ENCODE results near the gene TNKS1BP1. TPM values are rescaled to one million over a fixed set of nuclear protein-coding genes. Genes with fewer than 3 reads are reported as not detected.
A peak's percentile ranks its signal among the peaks of the same experiment; 100 is the strongest.

The TNKS1BP1 gene
- total RNA-seq, 4 donors from 2014 or later = 93.9 to 215 (median 124) TPM

- TF ChIP-seq EP300 (IDR thresholded peaks at IDR 0.05) (no peak), POLR2AphosphoS5 (IDR thresholded peaks at IDR 0.05) (no peak), POLR2A (IDR thresholded peaks at IDR 0.05; ENCODE audit: low read depth) (no peak), CTCF (IDR thresholded peaks at IDR 0.05) (no peak)
- Histone ChIP-seq H3K27me3 (no peaks in the 10 kb centered on the region), H3K4me1 (peaks cover 0 to 17% (median 9%) of the 10 kb centered on the region in 4 donors), H3K27ac (replicated peaks in 1 of 4) (no peak overlapping the region), H3K9me3 (no peaks in the 10 kb centered on the region), H3K36me3 (no peaks in the 10 kb centered on the region), H3K4me3 (no peak overlapping the region)
- DNase-seq (ENCODE audit: extremely low spot score) = no peak
- 65% methylated on average over 11 of the region's 11 CpGs for WGBS
- intact Hi-C loops (cut with DNase I) = loop anchor here (10.0 kb wide), 2 partner anchors 112 to 302 kb away; partner anchors contain the start of gene YPEL4
Measured at GRCh38 chr11:57342702-57343101, 17.9 kb upstream of the TNKS1BP1 start.

GRCh38 chr11:57341250-57341808 is 16.6 kb upstream of the TNKS1BP1 start:
- intact Hi-C loops (cut with DNase I) = loop anchor here (10.0 kb wide), 2 partner anchors 113 to 303 kb away; partner anchors contain the start of gene YPEL4

GRCh38 chr11:57340039-57340615 is 15.4 kb upstream of the TNKS1BP1 start:
- intact Hi-C loops (cut with DNase I) = loop anchor here (10.0 kb wide), 2 partner anchors 115 to 305 kb away; partner anchors contain the start of gene YPEL4
- 24% methylated on average over 12 of the region's 12 CpGs for WGBS
- Histone ChIP-seq H3K27me3 (no peaks in the 10 kb centered on the region), H3K36me3 (no peaks in the 10 kb centered on the region), H3K27ac (replicated peaks in 1 of 4) (peak overlapping the region in 1 of 4 donors; percentile 14), H3K4me1 (peaks cover 5 to 19% (median 17%) of the 10 kb centered on the region in 4 donors), H3K4me3 (no peak overlapping the region), H3K9me3 (no peaks in the 10 kb centered on the region)
- no peak for DNase-seq (ENCODE audit: extremely low spot score)
- TF ChIP-seq EP300 (IDR thresholded peaks at IDR 0.05) (no peak), POLR2A (IDR thresholded peaks at IDR 0.05; ENCODE audit: low read depth) (no peak), POLR2AphosphoS5 (IDR thresholded peaks at IDR 0.05) (no peak), CTCF (IDR thresholded peaks at IDR 0.05) (no peak)

More at GRCh38 chr11:57341250-57341808, 16.6 kb upstream of the TNKS1BP1 start:
- Histone ChIP-seq H3K4me3 (no peak overlapping the region), H3K9me3 (no peaks in the 10 kb centered on the region), H3K27me3 (no peaks in the 10 kb centered on the region), H3K4me1 (peaks cover 2 to 21% (median 12%) of the 10 kb centered on the region in 4 donors), H3K36me3 (no peaks in the 10 kb centered on the region), H3K27ac (replicated peaks in 1 of 4) (no peak overlapping the region)
- WGBS = 90% methylated on average over 6 of the region's 6 CpGs
- TF ChIP-seq EP300 (IDR thresholded peaks at IDR 0.05) (no peak), POLR2AphosphoS5 (IDR thresholded peaks at IDR 0.05) (no peak), CTCF (IDR thresholded peaks at IDR 0.05) (no peak), POLR2A (IDR thresholded peaks at IDR 0.05; ENCODE audit: low read depth) (no peak)
- no peak for DNase-seq (ENCODE audit: extremely low spot score)

- Histone ChIP-seq H3K27ac (replicated peaks in 1 of 4) (no peak overlapping the region), H3K9me3 (no peaks in the 10 kb centered on the region), H3K4me1 (peaks cover 12 to 27% (median 25%) of the 10 kb centered on the region in 4 donors), H3K27me3 (no peaks in the 10 kb centered on the region), H3K4me3 (no peak overlapping the region), H3K36me3 (peaks cover 0 to 1% (median 0%) of the 10 kb centered on the region in 4 donors)
- DNase-seq (ENCODE audit: extremely low spot score) = no peak
- intact Hi-C loops (cut with DNase I) = no loop called here
- TF ChIP-seq EP300 (IDR thresholded peaks at IDR 0.05) (no peak), CTCF (IDR thresholded peaks at IDR 0.05) (no peak), POLR2A (IDR thresholded peaks at IDR 0.05; ENCODE audit: low read depth) (no peak), POLR2AphosphoS5 (IDR thresholded peaks at IDR 0.05) (no peak)
- WGBS = 84% methylated on average over 5 of the region's 5 CpGs
Measured at GRCh38 chr11:57339328-57339727, 14.6 kb upstream of the TNKS1BP1 start.
